ENCODE data around the gene ZNF618. TPM values are rescaled to one million over a fixed set of nuclear protein-coding genes. Genes with fewer than 3 reads are reported as not detected.

The ZNF618 gene
- polyA plus RNA-seq, 3 donors = 0.53 to 1.9 (median 0.78) TPM

DNA sequence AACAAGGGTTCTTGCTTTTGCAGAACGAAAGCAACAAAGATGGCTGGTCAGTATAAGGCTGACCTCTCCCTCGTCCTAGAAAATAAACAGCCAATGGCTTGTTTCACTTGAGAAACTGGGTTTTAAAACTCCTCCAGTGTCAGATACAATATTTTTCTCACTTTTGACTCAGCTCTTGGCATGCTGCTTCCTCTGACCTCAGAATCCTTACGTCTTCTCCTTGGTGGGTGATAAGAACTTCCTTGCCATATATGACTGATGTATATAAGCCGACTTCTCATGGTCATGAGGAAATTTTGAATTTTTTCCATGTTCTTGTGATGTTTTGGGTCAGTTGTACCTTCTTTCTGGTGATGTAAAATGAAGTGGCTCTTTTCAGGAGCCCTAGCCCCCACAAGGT lies 3.8 kb downstream of the ZNF618 start:
- no peak overlapping the region for H3K27ac Mint-ChIP-seq
- peaks cover 6 to 8% (median 8%) of the 10 kb centered on the region in 3 donors for H3K27me3 Mint-ChIP-seq (ENCODE audit: low read depth in 3 of 3)
- H3K27ac ChIP-seq (ENCODE audit: low read depth in 1 of 2, low read length in 2 of 2) = no peak overlapping the region
- no peaks in the 10 kb centered on the region for H4K20me1 ChIP-seq (ENCODE audit: insufficient read depth, low read length)
- peaks cover 2 to 6% of the 10 kb centered on the region in 2 donors for H3K27me3 ChIP-seq (ENCODE audit: control insufficient read depth in 2 of 2, insufficient read depth in 2 of 2, low read length in 2 of 2)
- intact Hi-C loops (cut with micrococcal nuclease) = loop anchor here in 1 of 2 donors (5.0 kb wide), 1 partner anchor 73 kb away; no protein-coding TSS in a partner anchor
- no peak for DNase-seq
- H3K9ac ChIP-seq (ENCODE audit: insufficient read depth, low read length, poor library complexity, severe bottlenecking) = no peak overlapping the region
- H3K4me1 Mint-ChIP-seq = peaks cover 24% of the 10 kb centered on the region
- H3K36me3 Mint-ChIP-seq = peaks cover 0 to 2% of the 10 kb centered on the region in 2 donors
- no peak overlapping the region for H3K4me3 Mint-ChIP-seq
- peaks cover 39% of the 10 kb centered on the region for H3K79me2 ChIP-seq (ENCODE audit: insufficient read depth, low read length)
- TF ChIP-seq, protein P1, sequence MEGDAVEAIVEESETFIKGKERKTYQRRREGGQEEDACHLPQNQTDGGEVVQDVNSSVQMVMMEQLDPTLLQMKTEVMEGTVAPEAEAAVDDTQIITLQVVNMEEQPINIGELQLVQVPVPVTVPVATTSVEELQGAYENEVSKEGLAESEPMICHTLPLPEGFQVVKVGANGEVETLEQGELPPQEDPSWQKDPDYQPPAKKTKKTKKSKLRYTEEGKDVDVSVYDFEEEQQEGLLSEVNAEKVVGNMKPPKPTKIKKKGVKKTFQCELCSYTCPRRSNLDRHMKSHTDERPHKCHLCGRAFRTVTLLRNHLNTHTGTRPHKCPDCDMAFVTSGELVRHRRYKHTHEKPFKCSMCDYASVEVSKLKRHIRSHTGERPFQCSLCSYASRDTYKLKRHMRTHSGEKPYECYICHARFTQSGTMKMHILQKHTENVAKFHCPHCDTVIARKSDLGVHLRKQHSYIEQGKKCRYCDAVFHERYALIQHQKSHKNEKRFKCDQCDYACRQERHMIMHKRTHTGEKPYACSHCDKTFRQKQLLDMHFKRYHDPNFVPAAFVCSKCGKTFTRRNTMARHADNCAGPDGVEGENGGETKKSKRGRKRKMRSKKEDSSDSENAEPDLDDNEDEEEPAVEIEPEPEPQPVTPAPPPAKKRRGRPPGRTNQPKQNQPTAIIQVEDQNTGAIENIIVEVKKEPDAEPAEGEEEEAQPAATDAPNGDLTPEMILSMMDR (IDR thresholded peaks at IDR 0.05) = no peak
- no peaks in the 10 kb centered on the region for H3K9me3 ChIP-seq (replicated peaks in 1 of 2; ENCODE audit: control insufficient read depth in 1 of 2, insufficient read depth in 1 of 2, low read length in 2 of 2)
- H3K36me3 ChIP-seq (replicated peaks in 1 of 2; ENCODE audit: control insufficient read depth in 1 of 2, insufficient read depth in 2 of 2, low read length in 2 of 2) = no peaks in the 10 kb centered on the region
- no peak overlapping the region for H2AFZ ChIP-seq (ENCODE audit: insufficient read depth, low read depth, low read length, poor library complexity, severe bottlenecking)
- 97% methylated on average over 3 of the region's 4 CpGs for WGBS (ENCODE audit: insufficient coverage)
- no peak overlapping the region for H3K4me3 ChIP-seq (replicated peaks in 1 of 3; ENCODE audit: low read depth in 2 of 3, low read length in 3 of 3)
- peaks cover 8 to 12% of the 10 kb centered on the region in 2 donors for H3K4me1 ChIP-seq (ENCODE audit: control insufficient read depth in 1 of 2, insufficient read depth in 2 of 2, low read length in 2 of 2)
- peaks cover 0 to 1% (median 0%) of the 10 kb centered on the region in 7 donors for H3K9me3 Mint-ChIP-seq
- H3K4me2 ChIP-seq (replicated peaks; ENCODE audit: extremely low read depth, low read length, poor library complexity, severe bottlenecking) = no peak overlapping the region

DNA sequence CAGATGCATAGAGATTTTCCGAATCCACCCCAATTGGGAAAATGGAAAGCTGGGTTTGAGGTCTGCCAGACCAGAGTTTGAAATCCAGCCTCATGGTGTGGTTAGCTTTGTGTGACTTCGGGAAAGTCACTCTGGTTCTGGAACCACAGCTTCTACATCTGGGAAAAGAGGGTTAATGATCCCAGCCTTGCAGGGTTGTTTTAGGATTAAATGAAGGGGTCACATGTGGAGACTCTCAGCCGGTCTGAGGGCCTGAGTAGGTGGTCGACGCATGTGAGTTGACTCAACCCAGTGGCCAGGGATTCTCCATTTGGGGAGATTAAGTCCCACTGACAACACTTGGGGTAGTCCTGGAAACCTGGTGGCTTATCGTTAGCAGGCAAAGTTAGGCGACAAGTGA lies 6.1 kb downstream of the ZNF618 start:
- Mint-ChIP-seq H3K27me3 (ENCODE audit: low read depth in 3 of 3) (peaks cover 0 to 2% (median 2%) of the 10 kb centered on the region in 3 donors), H3K36me3 (no peaks in the 10 kb centered on the region), H3K27ac (no peak overlapping the region), H3K9me3 (no peaks in the 10 kb centered on the region), H3K4me1 (peaks cover 38% of the 10 kb centered on the region), H3K4me3 (no peak overlapping the region)
- intact Hi-C loops (cut with micrococcal nuclease) = no loop called here
- no peak overlapping the region for H3K9ac ChIP-seq (ENCODE audit: insufficient read depth, low read length, poor library complexity, severe bottlenecking)
- H3K27me3 ChIP-seq (ENCODE audit: control insufficient read depth in 2 of 2, insufficient read depth in 2 of 2, low read length in 2 of 2) = no peaks in the 10 kb centered on the region
- no peak overlapping the region for H3K4me2 ChIP-seq (replicated peaks; ENCODE audit: extremely low read depth, low read length, poor library complexity, severe bottlenecking)
- H3K4me3 ChIP-seq (replicated peaks in 1 of 3; ENCODE audit: low read depth in 2 of 3, low read length in 3 of 3) = no peak overlapping the region
- no peak for DNase-seq
- no peaks in the 10 kb centered on the region for H3K9me3 ChIP-seq (replicated peaks in 1 of 2; ENCODE audit: control insufficient read depth in 1 of 2, insufficient read depth in 1 of 2, low read length in 2 of 2)
- peaks cover 24 to 27% of the 10 kb centered on the region in 2 donors for H3K4me1 ChIP-seq (ENCODE audit: control insufficient read depth in 1 of 2, insufficient read depth in 2 of 2, low read length in 2 of 2)
- WGBS (ENCODE audit: insufficient coverage) = 98% methylated on average over 6 of the region's 7 CpGs
- H3K27ac ChIP-seq (ENCODE audit: low read depth in 1 of 2, low read length in 2 of 2) = no peak overlapping the region
- H3K79me2 ChIP-seq (ENCODE audit: insufficient read depth, low read length) = peaks cover 50% of the 10 kb centered on the region
- no peaks in the 10 kb centered on the region for H3K36me3 ChIP-seq (replicated peaks in 1 of 2; ENCODE audit: control insufficient read depth in 1 of 2, insufficient read depth in 2 of 2, low read length in 2 of 2)
- TF ChIP-seq, protein P1 (IDR thresholded peaks at IDR 0.05) = no peak
- H2AFZ ChIP-seq (ENCODE audit: insufficient read depth, low read depth, low read length, poor library complexity, severe bottlenecking) = no peak overlapping the region
- H4K20me1 ChIP-seq (ENCODE audit: insufficient read depth, low read length) = no peaks in the 10 kb centered on the region

Data from CD14-positive monocyte (primary cell).